Osteoblast (primary cell): Measurements from ENCODE around the gene DNAJB9. TPM values are rescaled to one million over a fixed set of nuclear protein-coding genes. Genes with fewer than 3 reads are reported as not detected.
A peak's percentile ranks its signal among the peaks of the same experiment; 100 is the strongest.

Experiments
- DNase-seq: peaks from one replicate; pipeline ENCODE4 v3.0.0; 2011; ENCODE audit warnings: low spot score, mixed read lengths; ENCODE audit not compliant: insufficient read length; ENCODE audit errors: missing footprints
- H2AFZ ChIP-seq: 2 replicates; pipeline ENCODE4 v1.6.0; 2011; ENCODE audit warnings: mild to moderate bottlenecking, low read length
- H3K27ac ChIP-seq: 2 replicates; pipeline ENCODE4 v1.5.1; 2011; ENCODE audit warnings: mild to moderate bottlenecking, low read depth, low read length, moderate library complexity
- H3K27me3 ChIP-seq: 2 replicates; pipeline ENCODE4 v1.6.0; 2012; ENCODE audit warnings: mild to moderate bottlenecking, control low read depth, inconsistent platforms, low read length, moderate library complexity; ENCODE audit not compliant: insufficient read depth
- H3K36me3 ChIP-seq: 2 replicates; pipeline ENCODE4 v1.5.1; 2011; ENCODE audit warnings: mild to moderate bottlenecking, low read length, control low read depth, moderate library complexity; ENCODE audit not compliant: insufficient read depth
- H3K4me1 ChIP-seq: 2 replicates; pipeline ENCODE4 v1.5.1; 2011; ENCODE audit warnings: mild to moderate bottlenecking, low read length, control low read depth, moderate library complexity; ENCODE audit not compliant: insufficient read depth
- H3K4me2 ChIP-seq: 2 replicates; pipeline ENCODE4 v1.6.0; 2011; ENCODE audit warnings: mild to moderate bottlenecking, low read length; ENCODE audit not compliant: insufficient read depth
- H3K4me3 ChIP-seq: fragments of 200-600 bp; sonication (generic); 3 replicates; pipeline ENCODE4 v1.5.1; 2012; ENCODE audit warnings: mild to moderate bottlenecking, low read length, inconsistent platforms; ENCODE audit not compliant: insufficient read depth
- H3K79me2 ChIP-seq: 2 replicates; pipeline ENCODE4 v1.6.0; 2012; ENCODE audit warnings: mild to moderate bottlenecking, low read length, control low read depth, inconsistent platforms; ENCODE audit not compliant: insufficient read depth
- H3K9me3 ChIP-seq: 2 replicates; pipeline ENCODE4 v1.5.1; 2011; ENCODE audit warnings: low read depth, low read length, control low read depth
- H4K20me1 ChIP-seq: 2 replicates; pipeline ENCODE4 v1.6.0; 2012; ENCODE audit warnings: mild to moderate bottlenecking, low read length, control low read depth; ENCODE audit not compliant: insufficient read depth
- total RNA-seq: library from RNA; depleted of rRNA; stranded (reverse); fragments of >200 nt; gene quantifications from 2 replicates; pipeline ENCODE4 v1.2.3, GENCODE V29; 2012
- TF ChIP-seq, protein P1 (sequence below): IDR thresholded peaks from 2 replicates; pipeline ENCODE4 v1.5.1; 2011; ENCODE audit warnings: mild to moderate bottlenecking, low read depth, low read length, moderate library complexity; ENCODE audit errors: extremely low read depth

The DNAJB9 gene
- total RNA-seq, 1 donor: 24.6 TPM

GRCh38 chr7:108559253-108559652, 10.4 kb upstream of the DNAJB9 start:
- no peaks in the 10 kb centered on the region for H3K9me3 ChIP-seq
- H3K27me3 ChIP-seq: no peaks in the 10 kb centered on the region

GRCh38 chr7:108561047-108561619, 8.5 kb upstream of the DNAJB9 start:
- Histone ChIP-seq H3K4me1 (peaks cover 4% of the 10 kb centered on the region), H3K79me2 (peaks cover 6% of the 10 kb centered on the region), H3K27ac (peak overlapping the region; percentile 41), H3K27me3 (no peaks in the 10 kb centered on the region), H3K4me2 (no peak overlapping the region), H3K36me3 (no peaks in the 10 kb centered on the region), H3K4me3 (no peak overlapping the region), H4K20me1 (peaks cover 2% of the 10 kb centered on the region), H3K9me3 (no peaks in the 10 kb centered on the region), H2AFZ (no peak overlapping the region)
- TF ChIP-seq, protein P1, sequence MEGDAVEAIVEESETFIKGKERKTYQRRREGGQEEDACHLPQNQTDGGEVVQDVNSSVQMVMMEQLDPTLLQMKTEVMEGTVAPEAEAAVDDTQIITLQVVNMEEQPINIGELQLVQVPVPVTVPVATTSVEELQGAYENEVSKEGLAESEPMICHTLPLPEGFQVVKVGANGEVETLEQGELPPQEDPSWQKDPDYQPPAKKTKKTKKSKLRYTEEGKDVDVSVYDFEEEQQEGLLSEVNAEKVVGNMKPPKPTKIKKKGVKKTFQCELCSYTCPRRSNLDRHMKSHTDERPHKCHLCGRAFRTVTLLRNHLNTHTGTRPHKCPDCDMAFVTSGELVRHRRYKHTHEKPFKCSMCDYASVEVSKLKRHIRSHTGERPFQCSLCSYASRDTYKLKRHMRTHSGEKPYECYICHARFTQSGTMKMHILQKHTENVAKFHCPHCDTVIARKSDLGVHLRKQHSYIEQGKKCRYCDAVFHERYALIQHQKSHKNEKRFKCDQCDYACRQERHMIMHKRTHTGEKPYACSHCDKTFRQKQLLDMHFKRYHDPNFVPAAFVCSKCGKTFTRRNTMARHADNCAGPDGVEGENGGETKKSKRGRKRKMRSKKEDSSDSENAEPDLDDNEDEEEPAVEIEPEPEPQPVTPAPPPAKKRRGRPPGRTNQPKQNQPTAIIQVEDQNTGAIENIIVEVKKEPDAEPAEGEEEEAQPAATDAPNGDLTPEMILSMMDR: no peak
- no peak for DNase-seq

More at GRCh38 chr7:108559253-108559652, 10.4 kb upstream of the DNAJB9 start:
- Histone ChIP-seq H4K20me1 (peaks cover 2% of the 10 kb centered on the region), H3K79me2 (no peaks in the 10 kb centered on the region), H2AFZ (no peak overlapping the region), H3K36me3 (no peaks in the 10 kb centered on the region), H3K4me3 (no peak overlapping the region), H3K4me1 (peaks cover 4% of the 10 kb centered on the region), H3K4me2 (no peak overlapping the region), H3K27ac (no peak overlapping the region)
- TF ChIP-seq, protein P1: no peak
- no peak for DNase-seq

GRCh38 chr7:108565987-108566386, 3.7 kb upstream of the DNAJB9 start:
- peaks cover 42% of the 10 kb centered on the region for H3K79me2 ChIP-seq
- H3K4me1 ChIP-seq: peaks cover 22% of the 10 kb centered on the region
- no peak overlapping the region for H2AFZ ChIP-seq
- no peak overlapping the region for H3K4me2 ChIP-seq
- no peaks in the 10 kb centered on the region for H3K36me3 ChIP-seq
- H3K9me3 ChIP-seq: no peaks in the 10 kb centered on the region
- TF ChIP-seq, protein P1: no peak
- H3K4me3 ChIP-seq: no peak overlapping the region
- peaks cover 2% of the 10 kb centered on the region for H4K20me1 ChIP-seq
- DNase-seq: no peak
- H3K27me3 ChIP-seq: no peaks in the 10 kb centered on the region
- no peak overlapping the region for H3K27ac ChIP-seq

- Histone ChIP-seq H3K4me2 (peak overlapping the region; percentile 92), H3K79me2 (peaks cover 51% of the 10 kb centered on the region), H3K36me3 (no peaks in the 10 kb centered on the region), H4K20me1 (no peaks in the 10 kb centered on the region), H3K4me1 (peaks cover 25% of the 10 kb centered on the region), H3K27ac (peak overlapping the region; percentile 98), H3K27me3 (no peaks in the 10 kb centered on the region), H2AFZ (peak overlapping the region; percentile 98), H3K4me3 (peak overlapping the region; percentile 91), H3K9me3 (no peaks in the 10 kb centered on the region)
- peak; percentile 55 for DNase-seq
- TF ChIP-seq, protein P1: no peak
These were observed 783 bp upstream of the DNAJB9 start for GRCh38 chr7:108568801-108569380.
